ENCODE data around the gene SLC7A4. TPM values are rescaled to one million over a fixed set of nuclear protein-coding genes. Genes with fewer than 3 reads are reported as not detected.
"Not testable (repeated sequence)": the region's sequence is repeated elsewhere in the genome, so short reads cannot be mapped to it uniquely, and the experiment has no call there.

Gene SLC7A4
- polyA plus RNA-seq, 4 donors = 0.27 to 40.2 (median 2.3) TPM; not detected in 1

- not testable (repeated sequence) for DNase-seq; H3K4me3 ChIP-seq (ENCODE audit: low read depth in 1 of 3, low read length in 3 of 3); FAIRE-seq; H3K36me3 ChIP-seq (ENCODE audit: control insufficient read depth in 3 of 3, insufficient read depth in 2 of 3, low read depth in 1 of 3, low read length in 3 of 3); H3K27me3 ChIP-seq (ENCODE audit: control insufficient read depth in 3 of 3, insufficient read depth in 3 of 3, low read length in 3 of 3); H3K27ac ChIP-seq (ENCODE audit: low read depth in 1 of 3, low read length in 2 of 3); H3K9me3 ChIP-seq (ENCODE audit: control insufficient read depth in 2 of 2, insufficient read depth in 1 of 2, low read depth in 1 of 2, low read length in 1 of 2)
- 89 to 93% (median 90%) methylated on average over 5 of the region's 5 CpGs for WGBS, 3 donors
- peaks cover 0 to 23% (median 0%) of the 10 kb centered on the region in 3 donors for H3K4me1 ChIP-seq (ENCODE audit: control insufficient read depth in 3 of 3, insufficient read depth in 2 of 3, low read depth in 1 of 3, low read length in 2 of 3)
Observed at GRCh38 chr22:21039158-21039557, 6.8 kb upstream of the SLC7A4 start.

GRCh38 chr22:21038405-21038804 lies 6.0 kb upstream of the SLC7A4 start:
- H3K4me3 ChIP-seq (ENCODE audit: low read depth in 1 of 3, low read length in 3 of 3) = no peak overlapping the region
- DNase-seq = no peak
- no peaks in the 10 kb centered on the region for H3K36me3 ChIP-seq (ENCODE audit: control insufficient read depth in 3 of 3, insufficient read depth in 2 of 3, low read depth in 1 of 3, low read length in 3 of 3)
- peaks cover 0 to 2% (median 0%) of the 10 kb centered on the region in 3 donors for H3K27me3 ChIP-seq (ENCODE audit: control insufficient read depth in 3 of 3, insufficient read depth in 3 of 3, low read length in 3 of 3)
- peak overlapping the region in 1 of 3 donors; percentile 89 for H3K27ac ChIP-seq (ENCODE audit: low read depth in 1 of 3, low read length in 2 of 3)
- H3K9me3 ChIP-seq (ENCODE audit: control insufficient read depth in 2 of 2, insufficient read depth in 1 of 2, low read depth in 1 of 2, low read length in 1 of 2) = no peaks in the 10 kb centered on the region
- no peak for FAIRE-seq
- peaks cover 0 to 16% (median 0%) of the 10 kb centered on the region in 3 donors for H3K4me1 ChIP-seq (ENCODE audit: control insufficient read depth in 3 of 3, insufficient read depth in 2 of 3, low read depth in 1 of 3, low read length in 2 of 3)
- WGBS, 3 donors = 39 to 51% (median 46%) methylated on average over 2 of the region's 2 CpGs

- DNase-seq (no peak), FAIRE-seq (no peak)
- no peak overlapping the region for H3K27ac ChIP-seq (ENCODE audit: low read depth in 1 of 3, low read length in 2 of 3)
- peaks cover 0 to 5% (median 0%) of the 10 kb centered on the region in 3 donors for H3K27me3 ChIP-seq (ENCODE audit: control insufficient read depth in 3 of 3, insufficient read depth in 3 of 3, low read length in 3 of 3)
- peaks cover 0 to 9% (median 0%) of the 10 kb centered on the region in 3 donors for H3K36me3 ChIP-seq (ENCODE audit: control insufficient read depth in 3 of 3, insufficient read depth in 2 of 3, low read depth in 1 of 3, low read length in 3 of 3)
- H3K4me1 ChIP-seq (ENCODE audit: control insufficient read depth in 3 of 3, insufficient read depth in 2 of 3, low read depth in 1 of 3, low read length in 2 of 3) = peaks cover 0 to 32% (median 0%) of the 10 kb centered on the region in 3 donors
- no peak overlapping the region for H3K4me3 ChIP-seq (ENCODE audit: low read depth in 1 of 3, low read length in 3 of 3)
- H3K9me3 ChIP-seq (ENCODE audit: control insufficient read depth in 2 of 2, insufficient read depth in 1 of 2, low read depth in 1 of 2, low read length in 1 of 2) = no peaks in the 10 kb centered on the region
- WGBS, 3 donors = 90 to 92% (median 91%) methylated on average over 3 of the region's 3 CpGs
Observed at GRCh38 chr22:21034989-21035388, 2.6 kb upstream of the SLC7A4 start.

- DNase-seq = no peak
- WGBS, 3 donors = 59 to 82% (median 67%) methylated on average over 3 of the region's 3 CpGs
Observed at GRCh38 chr22:21033895-21034294, 1.5 kb upstream of the SLC7A4 start.

GRCh38 chr22:21032868-21033688 lies 717 bp upstream of the SLC7A4 start:
- Histone ChIP-seq H3K4me1 (ENCODE audit: control insufficient read depth in 3 of 3, insufficient read depth in 2 of 3, low read depth in 1 of 3, low read length in 2 of 3) (peaks cover 0 to 29% (median 0%) of the 10 kb centered on the region in 3 donors), H3K27me3 (ENCODE audit: control insufficient read depth in 3 of 3, insufficient read depth in 3 of 3, low read length in 3 of 3) (peaks cover 0 to 5% (median 0%) of the 10 kb centered on the region in 3 donors), H3K4me3 (ENCODE audit: low read depth in 1 of 3, low read length in 3 of 3) (peak overlapping the region in 1 of 3 donors; percentile 40), H3K27ac (ENCODE audit: low read depth in 1 of 3, low read length in 2 of 3) (peak overlapping the region in 1 of 3 donors; percentile 58), H3K36me3 (ENCODE audit: control insufficient read depth in 3 of 3, insufficient read depth in 2 of 3, low read depth in 1 of 3, low read length in 3 of 3) (peaks cover 0 to 28% (median 0%) of the 10 kb centered on the region in 3 donors), H3K9me3 (ENCODE audit: control insufficient read depth in 2 of 2, insufficient read depth in 1 of 2, low read depth in 1 of 2, low read length in 1 of 2) (no peaks in the 10 kb centered on the region)
- WGBS, 3 donors = 74 to 82% (median 79%) methylated on average over 12 of the region's 12 CpGs
- no peak for DNase-seq
- FAIRE-seq = no peak

More at GRCh38 chr22:21033895-21034294, 1.5 kb upstream of the SLC7A4 start:
- H3K27me3 ChIP-seq (ENCODE audit: control insufficient read depth in 3 of 3, insufficient read depth in 3 of 3, low read length in 3 of 3) = peaks cover 0 to 5% (median 0%) of the 10 kb centered on the region in 3 donors
- peaks cover 0 to 32% (median 0%) of the 10 kb centered on the region in 3 donors for H3K4me1 ChIP-seq (ENCODE audit: control insufficient read depth in 3 of 3, insufficient read depth in 2 of 3, low read depth in 1 of 3, low read length in 2 of 3)
- H3K36me3 ChIP-seq (ENCODE audit: control insufficient read depth in 3 of 3, insufficient read depth in 2 of 3, low read depth in 1 of 3, low read length in 3 of 3) = peaks cover 0 to 20% (median 0%) of the 10 kb centered on the region in 3 donors
- no peaks in the 10 kb centered on the region for H3K9me3 ChIP-seq (ENCODE audit: control insufficient read depth in 2 of 2, insufficient read depth in 1 of 2, low read depth in 1 of 2, low read length in 1 of 2)
- FAIRE-seq = no peak
- no peak overlapping the region for H3K4me3 ChIP-seq (ENCODE audit: low read depth in 1 of 3, low read length in 3 of 3)
- H3K27ac ChIP-seq (ENCODE audit: low read depth in 1 of 3, low read length in 2 of 3) = no peak overlapping the region

GRCh38 chr22:21031545-21032036 lies 770 bp downstream of the SLC7A4 start:
- Histone ChIP-seq H3K9me3 (ENCODE audit: control insufficient read depth in 2 of 2, insufficient read depth in 1 of 2, low read depth in 1 of 2, low read length in 1 of 2) (no peaks in the 10 kb centered on the region), H3K4me1 (ENCODE audit: control insufficient read depth in 3 of 3, insufficient read depth in 2 of 3, low read depth in 1 of 3, low read length in 2 of 3) (peaks cover 0 to 23% (median 0%) of the 10 kb centered on the region in 3 donors), H3K27ac (ENCODE audit: low read depth in 1 of 3, low read length in 2 of 3) (no peak overlapping the region), H3K4me3 (ENCODE audit: low read depth in 1 of 3, low read length in 3 of 3) (peak overlapping the region in 2 of 3 donors; percentile 26 to 40), H3K36me3 (ENCODE audit: control insufficient read depth in 3 of 3, insufficient read depth in 2 of 3, low read depth in 1 of 3, low read length in 3 of 3) (peaks cover 0 to 30% (median 0%) of the 10 kb centered on the region in 3 donors), H3K27me3 (ENCODE audit: control insufficient read depth in 3 of 3, insufficient read depth in 3 of 3, low read length in 3 of 3) (peaks cover 0 to 5% (median 0%) of the 10 kb centered on the region in 3 donors)
- WGBS, 3 donors = 85 to 90% (median 87%) methylated on average over 16 to 18 of the region's 18 CpGs
- no peak for FAIRE-seq
- no peak for DNase-seq

GRCh38 chr22:21030621-21031544 lies 1.5 kb downstream of the SLC7A4 start:
- no peak for FAIRE-seq
- Histone ChIP-seq H3K9me3 (ENCODE audit: control insufficient read depth in 2 of 2, insufficient read depth in 1 of 2, low read depth in 1 of 2, low read length in 1 of 2) (no peaks in the 10 kb centered on the region), H3K27ac (ENCODE audit: low read depth in 1 of 3, low read length in 2 of 3) (no peak overlapping the region), H3K4me1 (ENCODE audit: control insufficient read depth in 3 of 3, insufficient read depth in 2 of 3, low read depth in 1 of 3, low read length in 2 of 3) (peaks cover 0 to 23% (median 0%) of the 10 kb centered on the region in 3 donors), H3K36me3 (ENCODE audit: control insufficient read depth in 3 of 3, insufficient read depth in 2 of 3, low read depth in 1 of 3, low read length in 3 of 3) (peaks cover 0 to 30% (median 0%) of the 10 kb centered on the region in 3 donors), H3K27me3 (ENCODE audit: control insufficient read depth in 3 of 3, insufficient read depth in 3 of 3, low read length in 3 of 3) (peaks cover 0 to 5% (median 0%) of the 10 kb centered on the region in 3 donors), H3K4me3 (ENCODE audit: low read depth in 1 of 3, low read length in 3 of 3) (peak overlapping the region in 1 of 3 donors; percentile 40)
- 92 to 96% (median 94%) methylated on average over 40 of the region's 40 CpGs for WGBS, 3 donors
- no peak for DNase-seq

GRCh38 chr22:21030032-21030431 lies 2.3 kb downstream of the SLC7A4 start:
- H3K27ac ChIP-seq (ENCODE audit: low read depth in 1 of 3, low read length in 2 of 3) = no peak overlapping the region
- FAIRE-seq = no peak
- H3K9me3 ChIP-seq (ENCODE audit: control insufficient read depth in 2 of 2, insufficient read depth in 1 of 2, low read depth in 1 of 2, low read length in 1 of 2) = no peaks in the 10 kb centered on the region
- H3K4me3 ChIP-seq (ENCODE audit: low read depth in 1 of 3, low read length in 3 of 3) = no peak overlapping the region
- peaks cover 0 to 3% (median 0%) of the 10 kb centered on the region in 3 donors for H3K27me3 ChIP-seq (ENCODE audit: control insufficient read depth in 3 of 3, insufficient read depth in 3 of 3, low read length in 3 of 3)
- peaks cover 0 to 23% (median 0%) of the 10 kb centered on the region in 3 donors for H3K4me1 ChIP-seq (ENCODE audit: control insufficient read depth in 3 of 3, insufficient read depth in 2 of 3, low read depth in 1 of 3, low read length in 2 of 3)
- 89 to 95% (median 92%) methylated on average over 15 of the region's 15 CpGs for WGBS, 3 donors
- peaks cover 0 to 30% (median 0%) of the 10 kb centered on the region in 3 donors for H3K36me3 ChIP-seq (ENCODE audit: control insufficient read depth in 3 of 3, insufficient read depth in 2 of 3, low read depth in 1 of 3, low read length in 3 of 3)
- no peak for DNase-seq

Data from small intestine (tissue), 7 donors.